ENCODE measurements around the gene TRIM41. TPM values are rescaled to one million over a fixed set of nuclear protein-coding genes. Genes with fewer than 3 reads are reported as not detected.
A peak's percentile ranks its signal among the peaks of the same experiment; 100 is the strongest.

TRIM41 gene
- total RNA-seq, 1 donor from 2014 or later = 39.1 TPM

DNA sequence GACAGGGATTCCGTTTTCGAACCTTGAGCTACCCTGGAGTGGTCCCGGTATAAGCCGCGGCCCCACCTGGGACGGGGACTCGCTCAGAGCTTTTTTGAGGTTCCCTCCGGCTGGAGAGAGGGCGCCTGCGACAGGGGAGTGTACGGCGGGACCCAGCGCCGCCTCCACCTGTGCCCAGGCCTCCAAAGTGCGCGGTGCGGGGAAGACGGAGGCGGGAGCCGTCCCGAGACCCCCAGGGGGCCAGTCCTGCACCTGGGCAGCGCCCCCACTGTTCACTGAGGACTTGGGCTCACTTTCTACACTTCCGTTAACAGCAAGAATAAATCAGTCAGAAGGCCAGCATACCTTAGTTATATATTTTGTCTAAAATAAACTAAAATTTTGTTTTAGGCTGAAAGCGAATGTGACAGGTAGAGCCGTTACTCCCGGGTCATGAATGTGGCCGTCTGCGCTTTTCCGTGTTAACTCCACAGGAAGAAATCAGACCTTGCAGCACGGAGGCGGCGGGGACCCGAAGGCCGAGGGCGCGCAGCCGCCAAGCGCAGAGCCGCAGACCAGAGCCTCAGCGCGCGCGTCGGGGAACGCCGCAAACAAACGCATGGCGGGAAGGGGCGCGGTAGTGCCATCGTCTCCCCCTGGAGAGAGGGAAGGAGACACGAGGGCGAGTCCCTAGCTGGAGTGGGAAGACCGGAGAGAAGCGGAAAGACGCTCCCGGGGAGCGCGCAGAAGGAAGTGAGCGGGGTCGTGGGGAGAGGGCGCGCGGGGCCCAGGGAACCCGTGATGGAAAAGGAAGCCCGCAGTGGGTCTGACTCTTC, 32.2 kb upstream of the TRIM41 start:
- peaks cover 42% of the 10 kb centered on the region for H3K4me1 Mint-ChIP-seq

GRCh38 chr5:181191526-181192336, 31.4 kb upstream of the TRIM41 start:
- Mint-ChIP-seq H3K27ac (ENCODE audit: unreplicated experiment) (peak overlapping the region; percentile 5), H3K4me3 (peak overlapping the region; percentile 99), H3K4me1 (peaks cover 37% of the 10 kb centered on the region), H3K9me3 (peaks cover 3% of the 10 kb centered on the region), H3K36me3 (ENCODE audit: low read depth) (peaks cover 15% of the 10 kb centered on the region), H3K27me3 (ENCODE audit: low read depth) (peaks cover 62% of the 10 kb centered on the region)
- peak; percentile 97 for DNase-seq (ENCODE audit: low read depth, low spot score)
- TF ChIP-seq, protein P1, sequence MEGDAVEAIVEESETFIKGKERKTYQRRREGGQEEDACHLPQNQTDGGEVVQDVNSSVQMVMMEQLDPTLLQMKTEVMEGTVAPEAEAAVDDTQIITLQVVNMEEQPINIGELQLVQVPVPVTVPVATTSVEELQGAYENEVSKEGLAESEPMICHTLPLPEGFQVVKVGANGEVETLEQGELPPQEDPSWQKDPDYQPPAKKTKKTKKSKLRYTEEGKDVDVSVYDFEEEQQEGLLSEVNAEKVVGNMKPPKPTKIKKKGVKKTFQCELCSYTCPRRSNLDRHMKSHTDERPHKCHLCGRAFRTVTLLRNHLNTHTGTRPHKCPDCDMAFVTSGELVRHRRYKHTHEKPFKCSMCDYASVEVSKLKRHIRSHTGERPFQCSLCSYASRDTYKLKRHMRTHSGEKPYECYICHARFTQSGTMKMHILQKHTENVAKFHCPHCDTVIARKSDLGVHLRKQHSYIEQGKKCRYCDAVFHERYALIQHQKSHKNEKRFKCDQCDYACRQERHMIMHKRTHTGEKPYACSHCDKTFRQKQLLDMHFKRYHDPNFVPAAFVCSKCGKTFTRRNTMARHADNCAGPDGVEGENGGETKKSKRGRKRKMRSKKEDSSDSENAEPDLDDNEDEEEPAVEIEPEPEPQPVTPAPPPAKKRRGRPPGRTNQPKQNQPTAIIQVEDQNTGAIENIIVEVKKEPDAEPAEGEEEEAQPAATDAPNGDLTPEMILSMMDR (conservative IDR thresholded peaks at IDR 0.05) = no peak

More for the DNA sequence above, 32.2 kb upstream of the TRIM41 start:
- peaks cover 15% of the 10 kb centered on the region for H3K36me3 Mint-ChIP-seq (ENCODE audit: low read depth)
- no peak overlapping the region for H3K27ac Mint-ChIP-seq (ENCODE audit: unreplicated experiment)
- peak; percentile 46 for DNase-seq (ENCODE audit: low read depth, low spot score)
- H3K4me3 Mint-ChIP-seq = peak overlapping the region; percentile 99
- TF ChIP-seq, protein P1 (conservative IDR thresholded peaks at IDR 0.05) = peak; percentile 41
- H3K9me3 Mint-ChIP-seq = peaks cover 3% of the 10 kb centered on the region
- H3K27me3 Mint-ChIP-seq (ENCODE audit: low read depth) = peaks cover 62% of the 10 kb centered on the region

GRCh38 chr5:181192337-181193046, 30.6 kb upstream of the TRIM41 start:
- no peak for DNase-seq (ENCODE audit: low read depth, low spot score)
- Mint-ChIP-seq H3K36me3 (ENCODE audit: low read depth) (peaks cover 14% of the 10 kb centered on the region), H3K9me3 (peaks cover 3% of the 10 kb centered on the region), H3K4me3 (peak overlapping the region; percentile 99), H3K27ac (ENCODE audit: unreplicated experiment) (no peak overlapping the region), H3K4me1 (peaks cover 36% of the 10 kb centered on the region), H3K27me3 (ENCODE audit: low read depth) (peaks cover 61% of the 10 kb centered on the region)
- TF ChIP-seq, protein P1 (conservative IDR thresholded peaks at IDR 0.05) = no peak

- peaks cover 24% of the 10 kb centered on the region for H3K4me1 Mint-ChIP-seq
- peaks cover 5% of the 10 kb centered on the region for H3K36me3 Mint-ChIP-seq (ENCODE audit: low read depth)
- TF ChIP-seq, protein P1 (conservative IDR thresholded peaks at IDR 0.05) = no peak
- H3K27me3 Mint-ChIP-seq (ENCODE audit: low read depth) = peaks cover 57% of the 10 kb centered on the region
- DNase-seq (ENCODE audit: low read depth, low spot score) = no peak
- peak overlapping the region; percentile 99 for H3K4me3 Mint-ChIP-seq
- H3K9me3 Mint-ChIP-seq = peaks cover under 1% of the 10 kb centered on the region
- no peak overlapping the region for H3K27ac Mint-ChIP-seq (ENCODE audit: unreplicated experiment)
These were observed 29.4 kb upstream of the TRIM41 start for GRCh38 chr5:181193656-181194055.

All from neural crest cell (in vitro differentiated cells).